ENCODE measurements around the gene ZNF219. TPM values are rescaled to one million over a fixed set of nuclear protein-coding genes. Genes with fewer than 3 reads are reported as not detected.

Gene ZNF219
- total and polyA plus RNA-seq, 10 of the 15 experiments (the other 5 are each of a cell fraction or from before 2014, with no cell fraction given), result 0.16 to 6.4 (median 1.9) TPM

DNA sequence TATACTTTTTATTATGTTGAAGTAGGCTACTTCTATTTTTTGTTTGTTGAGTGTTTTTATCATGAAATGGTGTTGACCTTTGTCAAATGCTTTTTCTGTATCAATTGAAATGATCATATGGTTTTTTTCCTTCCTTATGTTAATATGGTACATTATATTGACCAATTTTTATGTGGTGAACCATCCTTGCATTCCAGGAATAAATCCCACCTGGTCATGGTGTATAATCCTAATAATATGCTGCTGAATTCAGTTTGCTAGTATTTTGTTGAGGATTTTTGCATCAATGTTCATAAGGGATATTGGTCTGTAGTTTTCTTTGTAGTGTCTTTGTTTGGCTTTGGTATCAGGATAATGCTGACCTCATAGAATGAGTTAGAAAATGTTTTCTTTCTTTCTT lies 47.0 kb upstream of the ZNF219 start (continued):
- TF ChIP-seq BMI1 (IDR thresholded peaks at IDR 0.05; ENCODE audit: borderline replicate concordance) (no peak), TCF7 (IDR thresholded peaks at IDR 0.05; ENCODE audit: borderline replicate concordance) (no peak)

DNA sequence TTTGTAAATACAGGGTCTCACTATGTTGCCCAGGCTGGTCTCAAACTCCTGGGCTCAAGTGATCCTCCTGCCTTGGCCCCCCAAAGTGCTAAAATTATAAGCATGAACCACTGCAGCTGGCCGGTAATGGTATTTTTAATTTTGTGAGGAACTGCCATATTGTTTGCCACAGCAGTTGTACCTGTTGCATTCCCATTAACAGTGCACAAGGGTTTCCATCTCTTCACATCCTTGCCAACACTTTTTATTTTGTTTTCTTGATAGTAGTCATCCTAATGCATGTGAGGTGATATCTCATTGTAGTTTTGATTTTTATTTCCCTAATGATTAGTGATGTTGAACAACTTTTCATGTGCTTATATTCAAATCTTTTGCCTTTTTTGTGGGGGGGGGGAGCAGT lies 43.9 kb upstream of the ZNF219 start:
- no peaks in the 10 kb centered on the region for H3K4me1 ChIP-seq (ENCODE audit: control insufficient read depth, insufficient read depth, low read length)
- SMC1A ChIA-PET (ENCODE audit: uncharacterized antibody, unreplicated experiment), result no interaction called here
- H3K9ac ChIP-seq (ENCODE audit: control insufficient read depth, insufficient read depth, low read length), result no peak overlapping the region
- no peaks in the 10 kb centered on the region for H3K36me3 ChIP-seq (ENCODE audit: control insufficient read depth in 2 of 2, insufficient read depth in 2 of 2, low read length in 1 of 2)
- no peak overlapping the region for H3K27ac ChIP-seq (ENCODE audit: control insufficient read depth, insufficient read depth)
- H3K9me3 ChIP-seq (replicated peaks; ENCODE audit: control insufficient read depth, insufficient read depth, low read length), result no peaks in the 10 kb centered on the region; the same call in 1 of the 3 replicates
- H4K20me1 ChIP-seq (ENCODE audit: control insufficient read depth, insufficient read depth), result no peaks in the 10 kb centered on the region
- POLR2A ChIA-PET, result no interaction called here
- H3K4me3 ChIP-seq, result no peak overlapping the region
- WGBS (ENCODE audit: insufficient coverage, insufficient replicate concordance, low lambda C conversion rate, missing lambda C conversion rate), result 45% methylated on average over 1 of the region's 1 CpG
- DNase-seq (ENCODE audit: low read depth, low spot score) (no peak), ATAC-seq (no peak), FAIRE-seq (no peak)
- no peak overlapping the region for H3K4me2 ChIP-seq (ENCODE audit: control insufficient read depth, insufficient read depth)
- intact Hi-C loops (cut with micrococcal nuclease; ENCODE audit: unreplicated experiment) (no loop called here), in situ Hi-C loops (cut with MboI) (no loop called here)
- H3K79me2 ChIP-seq (ENCODE audit: control insufficient read depth, insufficient read depth, low read length), result no peaks in the 10 kb centered on the region
- no peak for TF ChIP-seq NFXL1 (IDR thresholded peaks at IDR 0.05; ENCODE audit: borderline replicate concordance)
- TF ChIP-seq NR2F1 (conservative IDR thresholded peaks at IDR 0.05), result no peak
- TF ChIP-seq DPF2 (IDR thresholded peaks at IDR 0.05), result no peak
- TF ChIP-seq ETV6 (conservative IDR thresholded peaks at IDR 0.05 in 1 of 2, IDR thresholded peaks at IDR 0.05 in 1 of 2; ENCODE audit: borderline replicate concordance in 1 of 2, low read depth in 1 of 2), result no peak
- TF ChIP-seq, protein P1, sequence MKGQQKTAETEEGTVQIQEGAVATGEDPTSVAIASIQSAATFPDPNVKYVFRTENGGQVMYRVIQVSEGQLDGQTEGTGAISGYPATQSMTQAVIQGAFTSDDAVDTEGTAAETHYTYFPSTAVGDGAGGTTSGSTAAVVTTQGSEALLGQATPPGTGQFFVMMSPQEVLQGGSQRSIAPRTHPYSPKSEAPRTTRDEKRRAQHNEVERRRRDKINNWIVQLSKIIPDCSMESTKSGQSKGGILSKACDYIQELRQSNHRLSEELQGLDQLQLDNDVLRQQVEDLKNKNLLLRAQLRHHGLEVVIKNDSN (IDR thresholded peaks at IDR 0.05; ENCODE audit: borderline replicate concordance, extremely low read length, insufficient read depth, low read depth, low read length), result no peak
- RAD21 ChIA-PET (ENCODE audit: unreplicated experiment), result interaction anchor here (1.1 kb wide), 1 partner anchor 38 kb away, joined by 3 read pairs; no protein-coding TSS in a partner anchor
- CTCF ChIA-PET, result interaction anchor here (0.6 to 1.0 kb wide), 2 partner anchors 75 to 406 kb away, joined by 3 to 5 read pairs; no protein-coding TSS in a partner anchor
- H2AFZ ChIP-seq (ENCODE audit: control insufficient read depth, low read depth, low read length), result no peak overlapping the region
- no TSS peak for BruUV-seq (replicated peaks)
- H3K27me3 ChIP-seq (replicated peaks in 1 of 2; ENCODE audit: control insufficient read depth in 2 of 2, insufficient read depth in 2 of 2, low read length in 1 of 2), result no peaks in the 10 kb centered on the region
